NOMO-1 (cell line): ENCODE measurements around the gene SH3RF2.
A peak's percentile ranks its signal among the peaks of the same experiment; 100 is the strongest.
"Not testable (repeated sequence)": the region's sequence is repeated elsewhere in the genome, so short reads cannot be mapped to it uniquely, and the experiment has no call there.

ENCODE experiments used
- DNase-seq, 2 experiments: peaks; one replicate each; lab custom pipeline; 2025; ENCODE audit not compliant: unreplicated experiment in 2 of 2; lab: John Stamatoyannopoulos, UW

SH3RF2 gene

GRCh38 chr5:146001544-146002190, 65.3 kb downstream of the SH3RF2 start:
- DNase-seq, result no peak

- DNase-seq, result no peak
These were observed 66.1 kb downstream of the SH3RF2 start for GRCh38 chr5:146002491-146002890.

GRCh38 chr5:146003852-146004251, 67.5 kb downstream of the SH3RF2 start:
- DNase-seq, result no peak

GRCh38 chr5:146005264-146005663, 68.9 kb downstream of the SH3RF2 start:
- DNase-seq, result no peak

GRCh38 chr5:146005723-146006122, 69.3 kb downstream of the SH3RF2 start:
- no peak for DNase-seq

- peak; percentile 83 to 94 for DNase-seq
These were observed 70.3 kb downstream of the SH3RF2 start for GRCh38 chr5:146006470-146007190.

GRCh38 chr5:146007270-146007669, 70.9 kb downstream of the SH3RF2 start:
- DNase-seq, result peak; percentile 75 to 95

- DNase-seq, result no peak
These were observed 71.6 kb downstream of the SH3RF2 start for GRCh38 chr5:146007989-146008388.

- DNase-seq, result no peak
These were observed 72.6 kb downstream of the SH3RF2 start for GRCh38 chr5:146009020-146009419.

GRCh38 chr5:146010447-146010846, 74.1 kb downstream of the SH3RF2 start:
- not testable (repeated sequence) for DNase-seq

- DNase-seq, result no peak
These were observed 77.4 kb downstream of the SH3RF2 start for GRCh38 chr5:146013761-146014160.

- DNase-seq, result no peak
These were observed 78.6 kb downstream of the SH3RF2 start for GRCh38 chr5:146015001-146015400.

- no peak for DNase-seq
These were observed 80.5 kb downstream of the SH3RF2 start for GRCh38 chr5:146016764-146017484.

- no peak for DNase-seq
These were observed 82.4 kb downstream of the SH3RF2 start for GRCh38 chr5:146018514-146019375.

- no peak for DNase-seq
These were observed 83.7 kb downstream of the SH3RF2 start for GRCh38 chr5:146020100-146020499.

GRCh38 chr5:146024034-146024433, 87.7 kb downstream of the SH3RF2 start:
- DNase-seq, result no peak

GRCh38 chr5:146025114-146025680, 88.8 kb downstream of the SH3RF2 start:
- no peak for DNase-seq

GRCh38 chr5:146025681-146026080, 89.3 kb downstream of the SH3RF2 start:
- DNase-seq, result no peak

GRCh38 chr5:146026307-146027010, 90.1 kb downstream of the SH3RF2 start:
- DNase-seq, result no peak

- DNase-seq, result peak in 1 of 2 experiments; percentile 47
These were observed 91.4 kb downstream of the SH3RF2 start for GRCh38 chr5:146027751-146028150.
